Esophagus muscularis mucosa (tissue), 4 donors: ENCODE measurements around the gene LAT.

ENCODE experiments used
- CTCF ChIP-seq, 3 experiments: fragments of 200-600 bp in 2 of 3; fragments of 450-650 bp in 1 of 3; sonication (generic) in 2 of 3; IDR thresholded peaks; one replicate each; pipeline ENCODE4 v1.5.1; 2017 to 2019; ENCODE audit warnings: antibody characterized with exemption in 3 of 3, mild to moderate bottlenecking in 2 of 3, moderate library complexity in 1 of 3
- EP300 ChIP-seq: sonication (generic); formaldehyde crosslinking; IDR thresholded peaks from one replicate; pipeline ENCODE4 v1.6.1; 2017; ENCODE audit warnings: antibody characterized with exemption
- POLR2A ChIP-seq: fragments of 450-650 bp; IDR thresholded peaks from one replicate; pipeline ENCODE4 v1.6.1; 2017; ENCODE audit warnings: antibody characterized with exemption, moderate library complexity, mild to moderate bottlenecking, low read depth
- POLR2AphosphoS5 ChIP-seq, 2 donors: sonication (generic); formaldehyde crosslinking; IDR thresholded peaks; one replicate each; pipeline ENCODE4 v1.6.1; 2017; ENCODE audit warnings: antibody characterized with exemption in 2 of 2

GRCh38 chr16:28998837-28999236 is 14.0 kb downstream of the LAT start:
- TF ChIP-seq POLR2A (no peak), CTCF (IDR thresholded peaks at IDR 0.05) (no peak), POLR2AphosphoS5 (IDR thresholded peaks at IDR 0.05) (no peak), EP300 (no peak)
